HepG2 (cell line): ENCODE measurements around the gene PWWP2A. TPM values are rescaled to one million over a fixed set of nuclear protein-coding genes. Genes with fewer than 3 reads are reported as not detected.

Experiments used
- ATAC-seq: fragments of 200-7000 bp; cut with Tn5 transposase; 3 replicates; pipeline ENCODE4 v1.9.1; 2020; ENCODE audit warnings: mild to moderate bottlenecking, moderate library complexity
- BruUV-seq: library from RNA; stranded (reverse); fragments of 400-500 nt; replicated peaks from 2 replicates; lab custom pipeline; 2021; lab: Mats Ljungman, UMichigan
- CTCF ChIA-PET: fragments of 300-600 bp; formaldehyde crosslinking; extraction: SDS; loops from one replicate; lab custom pipeline; 2021; ENCODE audit warnings: low total read pairs, inconsistent platforms, low intra/inter-chr PET ratio; lab: Yijun Ruan, JAX
- POLR2A ChIA-PET: fragments of 350-600 bp; sonication (Branson Sonifier 250); formaldehyde crosslinking; loops from one replicate; lab custom pipeline; 2020; ENCODE audit warnings: antibody characterized with exemption, inconsistent platforms; lab: Yijun Ruan, JAX
- DNase-seq: peaks from one replicate; pipeline ENCODE4 v3.0.0-alpha.2; 2015; ENCODE audit warnings: low spot score
- FAIRE-seq: peaks from 3 replicates; lab custom pipeline; 2011; peaks lifted over from hg19 to GRCh38; lab: Jason Lieb, UNC
- H2AFZ ChIP-seq: one replicate; pipeline ENCODE4 v1.6.1; 2011; ENCODE audit warnings: low read length, inconsistent platforms
- H3K27ac ChIP-seq: fragments of 300-600 bp; 3 replicates; pipeline ENCODE4 v1.8.0; 2011; ENCODE audit warnings: mixed run types, mild to moderate bottlenecking, mixed read lengths, low read length, inconsistent platforms; ENCODE audit not compliant: insufficient read depth; ENCODE audit errors: extremely low read length
- H3K27me3 ChIP-seq, 2 experiments: fragments of 200-600 bp in 1 of 2; 2 replicates in 1 of 2; 3 replicates in 1 of 2; pipeline versions ENCODE4 v1.6.0 to v1.8.0; 2011; ENCODE audit warnings: low read length in 2 of 2, mild to moderate bottlenecking in 2 of 2, moderate library complexity in 2 of 2, inconsistent platforms in 1 of 2; ENCODE audit not compliant: insufficient read depth in 2 of 2, control insufficient read depth in 1 of 2
- H3K36me3 ChIP-seq, 2 experiments: fragments of 200-600 bp in 1 of 2; replicated peaks in 1 of 2; 2 replicates in 1 of 2; 3 replicates in 1 of 2; pipeline versions ENCODE4 v1.5.1 to v1.8.0; 2011; ENCODE audit warnings: low read length in 2 of 2, inconsistent platforms in 1 of 2; ENCODE audit not compliant: insufficient read depth in 2 of 2, control insufficient read depth in 1 of 2
- H3K4me1 ChIP-seq: 2 replicates; pipeline ENCODE4 v1.5.1; 2012; ENCODE audit warnings: low read length, inconsistent platforms; ENCODE audit not compliant: insufficient read depth
- H3K4me2 ChIP-seq: 2 replicates; pipeline ENCODE4 v1.6.0; 2011; ENCODE audit warnings: low read depth, low read length, inconsistent platforms
- H3K4me3 ChIP-seq, 3 experiments: fragments of 200-600 bp in 1 of 3; sonication (generic), shearing (Covaris generic) in 1 of 3; replicated peaks in 1 of 3; 2 replicates each; pipeline ENCODE4 v1.5.1; 2011 to 2016; ENCODE audit warnings: low read length in 3 of 3, inconsistent platforms in 2 of 3, low read depth in 2 of 3, mild to moderate bottlenecking in 2 of 3, control low read depth in 1 of 3, mixed read lengths in 1 of 3; ENCODE audit not compliant: insufficient read depth in 1 of 3
- H3K79me2 ChIP-seq: one replicate; pipeline ENCODE4 v1.6.1; 2011; ENCODE audit warnings: low read length, inconsistent platforms; ENCODE audit not compliant: insufficient read depth
- H3K9ac ChIP-seq: 2 replicates; pipeline ENCODE4 v1.6.0; 2011; ENCODE audit warnings: mild to moderate bottlenecking, low read depth, low read length, inconsistent platforms; ENCODE audit not compliant: insufficient read depth
- H3K9me3 ChIP-seq: 2 replicates; pipeline ENCODE4 v1.5.1; 2012; ENCODE audit warnings: mild to moderate bottlenecking, low read length
- H4K20me1 ChIP-seq: 2 replicates; pipeline ENCODE4 v1.6.0; 2011; ENCODE audit warnings: inconsistent platforms, mild to moderate bottlenecking, low read length, moderate library complexity; ENCODE audit not compliant: insufficient read depth
- CBX2 ChIP-seq, 2 experiments: fragments of 200-600 bp in 1 of 2; sonication (generic); formaldehyde crosslinking in 1 of 2; IDR thresholded peaks; 2 replicates each; pipeline versions ENCODE4 v1.7.0 to v1.8.1; 2018 to 2022; ENCODE audit warnings: low read depth in 2 of 2, low read length in 1 of 2, mild to moderate bottlenecking in 1 of 2, missing genetic modification reagents in 1 of 2
- CEBPB ChIP-seq: IDR thresholded peaks from 2 replicates; pipeline ENCODE4 v1.6.1; 2011; ENCODE audit warnings: low read depth, low read length, improper control_type of control experiment, borderline replicate concordance
- MTA3 ChIP-seq: sonication (generic); formaldehyde crosslinking; IDR thresholded peaks from 2 replicates; pipeline ENCODE4 v1.4.0; 2020; ENCODE audit warnings: missing genetic modification reagents
- SP1 ChIP-seq, 2 experiments: fragments of 450-650 bp in 1 of 2; sonication (generic) in 1 of 2; formaldehyde crosslinking in 1 of 2; IDR thresholded peaks; 2 replicates each; pipeline versions ENCODE4 v1.4.0 to v1.6.1; 2016 to 2020; ENCODE audit warnings: missing genetic modification reagents in 1 of 2
- ZNF556 ChIP-seq: sonication (generic); formaldehyde crosslinking; IDR thresholded peaks from 2 replicates; pipeline ENCODE4 v1.4.0; 2020; ENCODE audit warnings: mild to moderate bottlenecking, missing genetic modification reagents, borderline replicate concordance
- WGBS: methylation state at CpG from one replicate; pipeline ENCODE4 v1.1.6; 2017; ENCODE audit warnings: low lambda C conversion rate; 5-methylcytosine and 5-hydroxymethylcytosine counted together
- in situ Hi-C: cut with HindIII; loops from 2 replicates; pipeline ENCODE4 v1.10.0; 2017; ENCODE audit warnings: low pct_unique_long_range_greater_than_20kb; ENCODE audit not compliant: extremely low pct_ligation_motif_present
- intact Hi-C: fragments of 100-400 bp; cut with micrococcal nuclease; formaldehyde crosslinking; loops from one replicate; pipeline ENCODE4 v1.10.0; 2022; ENCODE audit not compliant: unreplicated experiment
- polyA plus RNA-seq, 8 experiments: library from polyadenylated mRNA; depleted of rRNA in 3 of 8; stranded (reverse) in 7 of 8; unstranded in 1 of 8; fragments of >200 nt; fragmentation: Illumina TruSeq in 4 of 8; extraction: Trizol in 4 of 8; gene quantifications; 2 replicates each; pipeline versions ENCODE4 v1.2.1 to v1.2.3, GENCODE V29; 2011 to 2016; ENCODE audit warnings: low read depth in 4 of 8, missing spikeins in 1 of 8, mixed read lengths in 1 of 8; ENCODE audit not compliant: insufficient read depth in 1 of 8
- total RNA-seq, 5 experiments: library from RNA; depleted of rRNA; stranded (reverse); fragments of >200 nt; fragmentation: Illumina TruSeq; extraction: Trizol; gene quantifications; 2 replicates each; pipeline ENCODE4 v1.2.3, GENCODE V29; 2016; ENCODE audit warnings: low read depth in 1 of 5
- TF ChIP-seq, protein P1 (sequence below): sonication (generic); formaldehyde crosslinking; IDR thresholded peaks from 2 replicates; pipeline ENCODE4 v1.4.0; 2020; ENCODE audit warnings: mild to moderate bottlenecking, missing genetic modification reagents

PWWP2A gene
- total and polyA plus RNA-seq, 2 of the 13 experiments (the other 11 are each of a cell fraction or from before 2014, with no cell fraction given) = 7.3 to 16.9 TPM

DNA sequence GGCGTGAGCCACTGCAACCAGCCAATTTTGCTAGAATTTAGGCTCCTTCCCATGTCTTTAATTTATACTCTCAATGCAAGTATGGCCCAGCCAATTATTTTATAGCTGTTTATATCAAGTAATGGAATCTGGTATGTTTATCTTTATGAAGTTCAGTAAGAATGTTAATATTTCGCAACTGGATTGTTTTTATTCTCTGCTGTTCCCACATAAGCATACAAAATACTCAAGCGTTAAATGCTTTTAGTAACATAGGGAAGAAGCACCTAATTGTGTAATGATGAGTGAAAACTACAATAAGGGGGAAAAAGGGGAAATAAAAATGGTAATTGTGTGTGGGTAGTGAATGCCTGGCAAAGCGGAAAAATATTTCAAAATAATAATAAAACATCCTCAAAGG lies 21.3 kb downstream of the PWWP2A start:
- Histone ChIP-seq H2AFZ (no peak overlapping the region), H3K79me2 (peaks cover 2% of the 10 kb centered on the region), H3K4me3 (no peak overlapping the region), H3K4me2 (no peak overlapping the region), H3K27ac (no peak overlapping the region), H4K20me1 (no peaks in the 10 kb centered on the region), H3K27me3 (no peaks in the 10 kb centered on the region), H3K9ac (no peak overlapping the region), H3K4me1 (no peaks in the 10 kb centered on the region), H3K9me3 (no peaks in the 10 kb centered on the region), H3K36me3 (peaks cover 3 to 16% of the 10 kb centered on the region in 2 experiments; a peak in 4 of 5 replicates)
- no peak for DNase-seq
- ATAC-seq = no peak
- POLR2A ChIA-PET = no interaction called here
- no TSS peak for BruUV-seq
- 96% methylated on average over 4 of the region's 4 CpGs for WGBS
- in situ Hi-C loops (no loop called here), intact Hi-C loops (no loop called here)
- peak; percentile 55 for TF ChIP-seq CEBPB
- TF ChIP-seq SP1 (IDR thresholded peaks at IDR 0.05) = no peak
- TF ChIP-seq SP1 (CRISPR knock-in tag; IDR thresholded peaks at IDR 0.05) = no peak
- TF ChIP-seq CBX2 (IDR thresholded peaks at IDR 0.05; ENCODE audit: low read depth, low read length) = no peak
- TF ChIP-seq CBX2 (CRISPR knock-in tag; IDR thresholded peaks at IDR 0.05; ENCODE audit: low read depth) = no peak
- FAIRE-seq = no peak
- CTCF ChIA-PET = no interaction called here

DNA sequence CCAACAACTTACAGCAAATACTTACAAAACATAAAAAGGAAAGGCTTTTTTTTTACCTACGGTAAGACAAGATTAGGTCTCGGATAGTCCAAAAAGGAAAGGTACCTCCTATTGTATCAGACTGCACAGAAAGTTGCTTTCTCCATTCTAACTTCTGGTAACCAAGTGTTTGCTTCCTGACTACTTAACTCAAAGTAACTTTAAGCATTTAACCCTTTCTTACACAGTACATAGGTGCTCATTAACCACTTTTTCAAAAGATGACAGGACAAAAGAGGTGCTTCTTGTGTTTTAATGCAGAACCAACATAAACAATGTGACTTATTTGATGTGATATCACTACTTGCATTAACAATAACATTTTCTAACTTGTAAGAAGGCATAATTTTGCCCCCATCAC lies 23.1 kb downstream of the PWWP2A start:
- no peak for DNase-seq
- H3K4me1 ChIP-seq = no peaks in the 10 kb centered on the region
- no peak overlapping the region for H3K9ac ChIP-seq
- peaks cover 5 to 26% of the 10 kb centered on the region in 2 experiments; a peak in 4 of 5 replicates for H3K36me3 ChIP-seq
- no peak overlapping the region for H3K4me3 ChIP-seq
- no peak overlapping the region for H3K27ac ChIP-seq
- no peak for ATAC-seq
- no peaks in the 10 kb centered on the region for H3K9me3 ChIP-seq
- no peak for FAIRE-seq
- BruUV-seq = no TSS peak
- in situ Hi-C loops = no loop called here
- no peak overlapping the region for H3K4me2 ChIP-seq
- intact Hi-C loops = no loop called here
- H3K27me3 ChIP-seq = no peaks in the 10 kb centered on the region
- H3K79me2 ChIP-seq = no peaks in the 10 kb centered on the region
- H2AFZ ChIP-seq = no peak overlapping the region
- 100% methylated on average over 2 of the region's 2 CpGs for WGBS
- POLR2A ChIA-PET = no interaction called here
- no peaks in the 10 kb centered on the region for H4K20me1 ChIP-seq
- CTCF ChIA-PET = no interaction called here
- TF ChIP-seq, protein P1, sequence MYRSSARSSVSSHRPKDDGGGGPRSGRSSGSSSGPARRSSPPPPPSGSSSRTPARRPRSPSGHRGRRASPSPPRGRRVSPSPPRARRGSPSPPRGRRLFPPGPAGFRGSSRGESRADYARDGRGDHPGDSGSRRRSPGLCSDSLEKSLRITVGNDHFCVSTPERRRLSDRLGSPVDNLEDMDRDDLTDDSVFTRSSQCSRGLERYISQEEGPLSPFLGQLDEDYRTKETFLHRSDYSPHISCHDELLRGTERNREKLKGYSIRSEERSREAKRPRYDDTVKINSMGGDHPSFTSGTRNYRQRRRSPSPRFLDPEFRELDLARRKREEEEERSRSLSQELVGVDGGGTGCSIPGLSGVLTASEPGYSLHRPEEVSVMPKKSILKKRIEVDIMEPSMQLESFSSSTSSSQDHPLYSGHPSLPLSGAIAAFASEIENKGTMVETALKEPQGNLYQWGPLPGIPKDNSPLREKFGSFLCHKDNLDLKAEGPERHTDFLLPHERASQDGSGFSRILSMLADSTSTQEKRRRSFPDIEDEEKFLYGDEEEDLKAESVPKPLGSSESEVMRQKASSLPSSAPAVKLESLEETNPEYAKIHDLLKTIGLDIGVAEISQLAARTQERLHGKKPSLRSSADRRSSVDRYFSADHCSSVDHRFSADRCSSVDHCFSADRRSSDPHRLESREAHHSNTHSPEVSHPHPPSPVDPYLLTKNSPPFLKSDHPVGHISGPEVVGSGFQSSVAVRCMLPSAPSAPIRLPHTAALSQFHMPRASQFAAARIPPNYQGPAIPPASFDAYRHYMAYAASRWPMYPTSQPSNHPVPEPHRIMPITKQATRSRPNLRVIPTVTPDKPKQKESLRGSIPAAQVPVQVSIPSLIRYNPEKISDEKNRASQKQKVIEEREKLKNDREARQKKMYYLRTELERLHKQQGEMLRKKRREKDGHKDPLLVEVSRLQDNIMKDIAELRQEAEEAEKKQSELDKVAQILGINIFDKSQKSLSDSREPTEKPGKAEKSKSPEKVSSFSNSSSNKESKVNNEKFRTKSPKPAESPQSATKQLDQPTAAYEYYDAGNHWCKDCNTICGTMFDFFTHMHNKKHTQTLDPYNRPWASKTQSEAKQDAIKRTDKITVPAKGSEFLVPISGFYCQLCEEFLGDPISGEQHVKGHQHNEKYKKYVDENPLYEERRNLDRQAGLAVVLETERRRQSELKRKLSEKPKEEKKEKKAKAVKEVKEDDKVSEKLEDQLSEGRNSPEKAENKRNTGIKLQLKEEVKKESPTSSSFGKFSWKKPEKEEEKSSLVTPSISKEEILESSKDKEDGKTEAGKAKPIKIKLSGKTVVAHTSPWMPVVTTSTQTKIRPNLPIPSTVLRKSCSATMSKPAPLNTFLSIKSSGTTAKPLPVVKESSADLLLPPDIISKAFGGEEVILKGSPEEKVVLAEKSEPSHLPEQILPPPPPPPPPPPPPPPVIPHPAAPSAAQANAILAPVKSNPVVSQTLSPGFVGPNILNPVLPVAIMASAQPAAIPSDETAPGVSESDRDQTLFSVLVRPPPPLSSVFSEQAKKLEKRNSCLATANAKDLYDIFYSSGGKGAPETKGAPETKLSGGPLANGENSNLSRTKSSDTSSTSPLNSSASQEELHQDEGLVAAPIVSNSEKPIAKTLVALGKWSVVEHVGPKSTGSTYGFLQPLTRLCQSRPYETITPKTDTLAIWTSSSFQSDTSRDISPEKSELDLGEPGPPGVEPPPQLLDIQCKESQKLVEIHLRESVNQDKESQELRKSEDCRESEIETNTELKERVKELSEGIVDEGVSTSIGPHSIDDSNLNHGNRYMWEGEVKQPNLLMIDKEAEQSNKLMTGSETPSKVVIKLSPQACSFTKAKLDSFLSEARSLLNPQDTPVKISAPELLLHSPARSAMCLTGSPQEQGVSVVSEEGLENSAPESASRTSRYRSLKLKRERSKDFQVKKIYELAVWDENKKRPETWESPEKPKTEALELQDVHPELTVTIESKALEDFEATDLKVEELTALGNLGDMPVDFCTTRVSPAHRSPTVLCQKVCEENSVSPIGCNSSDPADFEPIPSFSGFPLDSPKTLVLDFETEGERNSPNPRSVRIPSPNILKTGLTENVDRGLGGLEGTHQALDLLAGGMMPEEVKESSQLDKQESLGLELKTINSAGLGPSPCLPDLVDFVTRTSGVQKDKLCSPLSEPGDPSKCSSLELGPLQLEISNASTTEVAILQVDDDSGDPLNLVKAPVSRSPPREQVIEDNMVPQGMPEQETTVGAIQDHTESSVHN = no peak
- TF ChIP-seq MTA3 (no peak), ZNF556 (no peak)
